Ishikawa (cell line): ENCODE data around the gene LRIT2.

Experiments
- CEBPB ChIP-seq: IDR thresholded peaks from 2 replicates; pipeline ENCODE4 v1.6.1; 2012
- CREB1 ChIP-seq: IDR thresholded peaks from 2 replicates; pipeline ENCODE4 v1.6.1; 2012; ENCODE audit warnings: low read depth
- EGR1 ChIP-seq: IDR thresholded peaks from 2 replicates; pipeline ENCODE4 v1.6.1; 2012
- EP300 ChIP-seq: IDR thresholded peaks from 2 replicates; pipeline ENCODE4 v1.6.1; 2012; ENCODE audit warnings: borderline replicate concordance
- FOXM1 ChIP-seq: IDR thresholded peaks from 2 replicates; pipeline ENCODE4 v1.6.1; 2012; ENCODE audit warnings: low read depth, borderline replicate concordance
- NFIC ChIP-seq: IDR thresholded peaks from 2 replicates; pipeline ENCODE4 v1.6.1; 2012
- RAD21 ChIP-seq: IDR thresholded peaks from 2 replicates; pipeline ENCODE4 v1.6.1; 2012; ENCODE audit warnings: low read depth
- TAF1 ChIP-seq: IDR thresholded peaks from 2 replicates; pipeline ENCODE4 v1.6.1; 2012; ENCODE audit warnings: low read depth, mild to moderate bottlenecking
- TCF12 ChIP-seq: IDR thresholded peaks from 2 replicates; pipeline ENCODE4 v1.6.1; 2012; ENCODE audit warnings: low read depth
- TEAD4 ChIP-seq: IDR thresholded peaks from 2 replicates; pipeline ENCODE4 v1.6.1; 2012
- ZBTB7A ChIP-seq: IDR thresholded peaks from 2 replicates; pipeline ENCODE4 v1.6.1; 2012; ENCODE audit warnings: low read depth
- TF ChIP-seq, protein P1 (sequence below): IDR thresholded peaks from 2 replicates; pipeline ENCODE4 v1.6.1; 2012
- TF ChIP-seq, protein P2 (sequence below): IDR thresholded peaks from 2 replicates; pipeline ENCODE4 v1.6.1; 2012; ENCODE audit warnings: low read depth, mild to moderate bottlenecking

DNA sequence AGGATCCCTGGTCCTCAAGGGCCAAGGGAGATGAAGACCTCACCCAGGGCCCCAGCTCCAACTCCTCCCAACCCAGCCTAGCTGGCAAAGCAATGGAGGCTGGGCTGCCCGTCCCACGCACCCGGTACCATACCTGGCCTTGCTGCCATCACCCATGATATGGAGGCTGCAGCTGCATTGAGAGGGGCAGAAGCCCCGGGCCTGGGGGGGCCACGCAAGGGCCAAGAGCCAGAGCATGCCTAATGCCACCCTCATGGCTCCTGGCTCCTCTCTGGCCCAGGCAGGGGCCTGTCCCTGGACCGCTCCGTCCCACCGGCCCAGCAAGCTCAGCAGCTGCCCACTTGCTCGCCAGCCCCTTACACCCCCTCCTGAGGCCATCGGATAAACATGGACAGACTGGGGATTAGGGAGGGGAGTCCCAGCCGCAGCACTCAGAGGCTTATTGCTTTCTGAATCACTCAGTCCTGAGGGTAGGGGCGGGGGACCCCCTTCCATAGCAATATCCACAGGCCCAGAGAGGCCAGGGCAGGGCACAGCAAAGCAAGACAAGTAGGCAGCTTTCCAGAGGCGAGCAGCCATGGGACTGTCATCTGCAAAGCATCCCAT, 15.9 kb upstream of the LRIT2 start, which contains the start of gene LRIT1:
- no peak for TF ChIP-seq CREB1
- no peak for TF ChIP-seq FOXM1
- no peak for TF ChIP-seq EP300
- TF ChIP-seq NFIC = no peak
- TF ChIP-seq CEBPB = no peak
- no peak for TF ChIP-seq RAD21
- TF ChIP-seq EGR1 = no peak
- no peak for TF ChIP-seq TEAD4
- TF ChIP-seq, protein P1, sequence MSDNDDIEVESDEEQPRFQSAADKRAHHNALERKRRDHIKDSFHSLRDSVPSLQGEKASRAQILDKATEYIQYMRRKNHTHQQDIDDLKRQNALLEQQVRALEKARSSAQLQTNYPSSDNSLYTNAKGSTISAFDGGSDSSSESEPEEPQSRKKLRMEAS = no peak
- TF ChIP-seq TAF1 = no peak
- TF ChIP-seq TCF12 = no peak
- TF ChIP-seq, protein P2, sequence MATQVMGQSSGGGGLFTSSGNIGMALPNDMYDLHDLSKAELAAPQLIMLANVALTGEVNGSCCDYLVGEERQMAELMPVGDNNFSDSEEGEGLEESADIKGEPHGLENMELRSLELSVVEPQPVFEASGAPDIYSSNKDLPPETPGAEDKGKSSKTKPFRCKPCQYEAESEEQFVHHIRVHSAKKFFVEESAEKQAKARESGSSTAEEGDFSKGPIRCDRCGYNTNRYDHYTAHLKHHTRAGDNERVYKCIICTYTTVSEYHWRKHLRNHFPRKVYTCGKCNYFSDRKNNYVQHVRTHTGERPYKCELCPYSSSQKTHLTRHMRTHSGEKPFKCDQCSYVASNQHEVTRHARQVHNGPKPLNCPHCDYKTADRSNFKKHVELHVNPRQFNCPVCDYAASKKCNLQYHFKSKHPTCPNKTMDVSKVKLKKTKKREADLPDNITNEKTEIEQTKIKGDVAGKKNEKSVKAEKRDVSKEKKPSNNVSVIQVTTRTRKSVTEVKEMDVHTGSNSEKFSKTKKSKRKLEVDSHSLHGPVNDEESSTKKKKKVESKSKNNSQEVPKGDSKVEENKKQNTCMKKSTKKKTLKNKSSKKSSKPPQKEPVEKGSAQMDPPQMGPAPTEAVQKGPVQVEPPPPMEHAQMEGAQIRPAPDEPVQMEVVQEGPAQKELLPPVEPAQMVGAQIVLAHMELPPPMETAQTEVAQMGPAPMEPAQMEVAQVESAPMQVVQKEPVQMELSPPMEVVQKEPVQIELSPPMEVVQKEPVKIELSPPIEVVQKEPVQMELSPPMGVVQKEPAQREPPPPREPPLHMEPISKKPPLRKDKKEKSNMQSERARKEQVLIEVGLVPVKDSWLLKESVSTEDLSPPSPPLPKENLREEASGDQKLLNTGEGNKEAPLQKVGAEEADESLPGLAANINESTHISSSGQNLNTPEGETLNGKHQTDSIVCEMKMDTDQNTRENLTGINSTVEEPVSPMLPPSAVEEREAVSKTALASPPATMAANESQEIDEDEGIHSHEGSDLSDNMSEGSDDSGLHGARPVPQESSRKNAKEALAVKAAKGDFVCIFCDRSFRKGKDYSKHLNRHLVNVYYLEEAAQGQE = no peak
- no peak for TF ChIP-seq ZBTB7A
